H9 (cell line): ENCODE data around the gene MIB2. TPM values are rescaled to one million over a fixed set of nuclear protein-coding genes. Genes with fewer than 3 reads are reported as not detected.

Experiments
- DNase-seq: peaks from one replicate; pipeline ENCODE4 v3.0.0-alpha.2; 2017
- H2AFZ ChIP-seq: one replicate; pipeline ENCODE4 v1.6.1; 2013; ENCODE audit warnings: mild to moderate bottlenecking, low read length, control low read depth, moderate library complexity
- H2AK5ac ChIP-seq: 2 replicates; pipeline ENCODE4 v1.6.1; 2013; ENCODE audit warnings: low read length, control low read depth, mixed read lengths; ENCODE audit not compliant: insufficient read length
- H2BK120ac ChIP-seq: one replicate; pipeline ENCODE4 v1.6.1; 2013; ENCODE audit warnings: low read depth, mild to moderate bottlenecking, low read length, control low read depth, inconsistent platforms; ENCODE audit not compliant: poor library complexity, severe bottlenecking
- H2BK12ac ChIP-seq: 2 replicates; pipeline ENCODE4 v1.6.1; 2013; ENCODE audit warnings: low read length, control low read depth, mixed read lengths, low read depth; ENCODE audit not compliant: insufficient read length
- H2BK15ac ChIP-seq: 2 replicates; pipeline ENCODE4 v1.6.1; 2013; ENCODE audit warnings: low read depth, low read length, control low read depth
- H2BK20ac ChIP-seq: one replicate; pipeline ENCODE4 v1.6.1; 2013; ENCODE audit warnings: low read depth, mild to moderate bottlenecking, low read length, control low read depth, inconsistent platforms; ENCODE audit not compliant: poor library complexity, severe bottlenecking
- H2BK5ac ChIP-seq: 2 replicates; pipeline ENCODE4 v1.6.1; 2013; ENCODE audit warnings: low read length, control low read depth, mixed read lengths; ENCODE audit not compliant: insufficient read length
- H3K14ac ChIP-seq: 2 replicates; pipeline ENCODE4 v1.6.1; 2013; ENCODE audit warnings: low read length, control low read depth; ENCODE audit not compliant: insufficient read depth
- H3K18ac ChIP-seq: 2 replicates; pipeline ENCODE4 v1.6.1; 2013; ENCODE audit warnings: low read depth, mild to moderate bottlenecking, mixed read lengths, low read length, control low read depth; ENCODE audit not compliant: insufficient read length
- H3K23ac ChIP-seq: 2 replicates; pipeline ENCODE4 v1.6.1; 2013; ENCODE audit warnings: low read length, control low read depth, mixed read lengths, low read depth; ENCODE audit not compliant: insufficient read length
- H3K23me2 ChIP-seq: 2 replicates; pipeline ENCODE4 v1.6.1; 2013; ENCODE audit warnings: low read depth, mild to moderate bottlenecking, mixed read lengths, low read length, control low read depth; ENCODE audit not compliant: insufficient read length, poor library complexity, severe bottlenecking
- H3K27ac ChIP-seq: 2 replicates; pipeline ENCODE4 v1.5.1; 2013; ENCODE audit warnings: low read length, control low read depth, mixed read lengths, low read depth; ENCODE audit not compliant: insufficient read length
- H3K27me3 ChIP-seq: 2 replicates; pipeline ENCODE4 v1.6.1; 2013; ENCODE audit warnings: low read length, control low read depth, inconsistent platforms; ENCODE audit not compliant: insufficient read depth
- H3K4ac ChIP-seq: 2 replicates; pipeline ENCODE4 v1.6.1; 2013; ENCODE audit warnings: low read depth, mild to moderate bottlenecking, control low read depth, inconsistent platforms, low read length, moderate library complexity
- H3K4me1 ChIP-seq: 2 replicates; pipeline ENCODE4 v1.6.1; 2013; ENCODE audit warnings: low read length, control low read depth, inconsistent platforms; ENCODE audit not compliant: insufficient read depth
- H3K4me2 ChIP-seq: 2 replicates; pipeline ENCODE4 v1.6.1; 2013; ENCODE audit warnings: low read length, control low read depth, mixed read lengths; ENCODE audit not compliant: insufficient read length, insufficient read depth
- H3K56ac ChIP-seq: 2 replicates; pipeline ENCODE4 v1.6.1; 2013; ENCODE audit warnings: low read depth, mild to moderate bottlenecking, mixed read lengths, low read length, control low read depth; ENCODE audit not compliant: insufficient read length
- H3K79me1 ChIP-seq: 2 replicates; pipeline ENCODE4 v1.6.1; 2013; ENCODE audit warnings: low read depth, mild to moderate bottlenecking, moderate library complexity, low read length, control low read depth, inconsistent platforms; ENCODE audit not compliant: insufficient read depth, poor library complexity, severe bottlenecking
- H3K79me2 ChIP-seq: 2 replicates; pipeline ENCODE4 v1.6.1; 2013; ENCODE audit warnings: low read length, control low read depth, inconsistent platforms; ENCODE audit not compliant: insufficient read depth
- H3K9ac ChIP-seq: 2 replicates; pipeline ENCODE4 v1.6.1; 2013; ENCODE audit warnings: low read length, control low read depth, mixed read lengths; ENCODE audit not compliant: insufficient read length; ENCODE audit errors: extremely low read depth
- H3K9me3 ChIP-seq: one replicate; pipeline ENCODE4 v1.6.1; 2013; ENCODE audit warnings: low read depth, low read length, inconsistent platforms; ENCODE audit not compliant: control insufficient read depth
- H3T11ph ChIP-seq: one replicate; pipeline ENCODE4 v1.6.1; 2013; ENCODE audit warnings: mild to moderate bottlenecking, low read length, control low read depth, inconsistent platforms
- H4K20me1 ChIP-seq: one replicate; pipeline ENCODE4 v1.6.1; 2013; ENCODE audit not compliant: control insufficient read depth, insufficient read length, insufficient read depth
- H4K5ac ChIP-seq: 2 replicates; pipeline ENCODE4 v1.6.1; 2013; ENCODE audit warnings: low read depth, mild to moderate bottlenecking, mixed read lengths, low read length, control low read depth; ENCODE audit not compliant: insufficient read length
- H4K8ac ChIP-seq: replicated peaks from 2 replicates; pipeline ENCODE4 v1.6.1; 2013; ENCODE audit warnings: low read length, control low read depth, mixed read lengths, low read depth; ENCODE audit not compliant: insufficient read length
- H4K91ac ChIP-seq: 2 replicates; pipeline ENCODE4 v1.6.1; 2013; ENCODE audit warnings: low read depth, mild to moderate bottlenecking, moderate library complexity, mixed read lengths, low read length, control low read depth; ENCODE audit not compliant: insufficient read length
- H3K27ac Mint-ChIP-seq, 3 experiments: 2 replicates in 2 of 3; 3 replicates in 1 of 3; pipeline ENCODE4 v1.8.0; 2020 to 2021; ENCODE audit warnings: mixed read lengths in 3 of 3, mild to moderate bottlenecking in 1 of 3, moderate library complexity in 1 of 3
- H3K27me3 Mint-ChIP-seq: 2 replicates; pipeline ENCODE4 v1.8.0; 2021; ENCODE audit warnings: low read depth, mild to moderate bottlenecking, moderate library complexity, mixed read lengths
- H3K36me3 Mint-ChIP-seq, 3 experiments: 2 replicates in 2 of 3; 3 replicates in 1 of 3; pipeline ENCODE4 v1.8.0; 2020 to 2021; ENCODE audit warnings: low read depth in 3 of 3, mixed read lengths in 3 of 3; ENCODE audit not compliant: insufficient read depth in 1 of 3
- H3K4me1 Mint-ChIP-seq, 2 experiments: 2 replicates each; pipeline ENCODE4 v1.8.0; 2020; ENCODE audit warnings: mixed read lengths in 2 of 2
- H3K4me3 Mint-ChIP-seq, 2 experiments: 2 replicates in 1 of 2; 3 replicates in 1 of 2; pipeline ENCODE4 v1.8.0; 2020 to 2021; ENCODE audit warnings: mild to moderate bottlenecking in 2 of 2, mixed read lengths in 2 of 2, moderate library complexity in 1 of 2
- H3K9me3 Mint-ChIP-seq, 2 experiments: 2 replicates in 1 of 2; 3 replicates in 1 of 2; pipeline ENCODE4 v1.8.0; 2020; ENCODE audit warnings: mild to moderate bottlenecking in 2 of 2, mixed read lengths in 2 of 2, moderate library complexity in 1 of 2
- CTCF ChIP-seq: fragments of 200-600 bp; sonication (generic); conservative IDR thresholded peaks from 3 replicates; pipeline ENCODE4 v1.8.0; 2021; ENCODE audit warnings: antibody characterized with exemption, mild to moderate bottlenecking
- WGBS: extraction: QIAGEN DNeasy Blood & Tissue Kit; methylation state at CpG from one replicate; pipeline ENCODE4 v1.1.7; 2013; ENCODE audit warnings: missing lambda C conversion rate, low lambda C conversion rate, mixed read lengths; ENCODE audit not compliant: insufficient read length; ENCODE audit errors: extremely low coverage; 5-methylcytosine and 5-hydroxymethylcytosine counted together
- long read RNA-seq: library from polyadenylated mRNA; unstranded; transcript quantifications from one replicate; pipeline ENCODE4 v2.0.0, GENCODE V29; 2020
- total RNA-seq: library from RNA; stranded (reverse); gene quantifications from 2 replicates; pipeline ENCODE4 v1.2.1, GENCODE V29; 2021

The MIB2 gene
- 77.8 and 78.9 TPM in 2 replicates for total RNA-seq
- long read RNA-seq, partial matches to known transcripts: 3 of 10 reads
- long read RNA-seq, other reads (novel, unspliced or antisense): 2 of 10 reads

GRCh38 chr1:1615256-1616044 lies at the start of gene MIB2:
TSS of gene MIB2 (plus strand) at chr1:1615500. CDS start at chr1:1623453, 7,953 bp downstream.
- H4K20me1 ChIP-seq: no peaks in the 10 kb centered on the region
- no peak within 1 kb of the TSS for H3K23ac ChIP-seq
- no peak within 1 kb of the TSS for H2BK5ac ChIP-seq
- H3K4me2 ChIP-seq: peak within 1 kb of the TSS; percentile 62
- peak within 1 kb of the TSS; percentile 95 for H3K18ac ChIP-seq
- peak within 1 kb of the TSS; percentile 89 for H3K14ac ChIP-seq
- no peak within 1 kb of the TSS for H2BK20ac ChIP-seq
- no CpG with 5 or more reads among the region's 107 CpGs for WGBS
- peaks cover 5% of the 10 kb centered on the region; the same call in 1 of the 2 replicates for H3K4me1 ChIP-seq
- no peak within 1 kb of the TSS for H2BK120ac ChIP-seq
- H3K4me3 Mint-ChIP-seq: peak within 1 kb of the TSS; percentile 86 to 89
- no peak for TF ChIP-seq CTCF
- H2AK5ac ChIP-seq: no peak within 1 kb of the TSS
- peak within 1 kb of the TSS; percentile 70 for H3K9ac ChIP-seq
- no peaks in the 10 kb centered on the region for H3K27me3 Mint-ChIP-seq
- H4K5ac ChIP-seq: no peak within 1 kb of the TSS
- H3K4ac ChIP-seq: no peak within 1 kb of the TSS; the same call in 1 of the 2 replicates
- DNase-seq: peak; percentile 98
- H2BK12ac ChIP-seq: no peak within 1 kb of the TSS
- no peak within 1 kb of the TSS for H3K27ac ChIP-seq
- no peaks in the 10 kb centered on the region for H3K9me3 ChIP-seq
- H3K4me1 Mint-ChIP-seq: peaks cover 16 to 19% of the 10 kb centered on the region in 2 experiments
- peaks cover 0 to 15% (median 6%) of the 10 kb centered on the region in 3 experiments; a peak in 5 of 7 replicates for H3K36me3 Mint-ChIP-seq
- no peak within 1 kb of the TSS for H4K8ac ChIP-seq
- peak within 1 kb of the TSS; percentile 22 to 93 (median 91); a peak in 3 of 7 replicates for H3K27ac Mint-ChIP-seq
- no peak within 1 kb of the TSS for H2BK15ac ChIP-seq
- peaks cover 15% of the 10 kb centered on the region for H3K23me2 ChIP-seq
- no peak within 1 kb of the TSS for H3K56ac ChIP-seq
- no peaks in the 10 kb centered on the region for H3K79me2 ChIP-seq
- H2AFZ ChIP-seq: no peak within 1 kb of the TSS
- no peaks in the 10 kb centered on the region for H3K79me1 ChIP-seq
- no peak within 1 kb of the TSS for H4K91ac ChIP-seq
- no peak within 1 kb of the TSS for H3T11ph ChIP-seq
- H3K9me3 Mint-ChIP-seq: no peaks in the 10 kb centered on the region; a peak in 1 of 5 replicates
- no peaks in the 10 kb centered on the region for H3K27me3 ChIP-seq
